NCI-H345 treated with DMSO at 0.1 percent for 48 hours (cell line): ENCODE measurements around the gene ELL3.
"Not testable (repeated sequence)": the region's sequence is repeated elsewhere in the genome, so short reads cannot be mapped to it uniquely, and the experiment has no call there.

ENCODE experiments used
- DNase-seq: peaks from one replicate; lab custom pipeline; 2025; ENCODE audit not compliant: unreplicated experiment; lab: John Stamatoyannopoulos, UW

Gene ELL3

GRCh38 chr15:43728053-43728725 lies 48.6 kb downstream of the ELL3 start:
- not testable (repeated sequence) for DNase-seq

- DNase-seq, result not testable (repeated sequence)
Observed at GRCh38 chr15:43726306-43726705, 50.5 kb downstream of the ELL3 start.

DNA sequence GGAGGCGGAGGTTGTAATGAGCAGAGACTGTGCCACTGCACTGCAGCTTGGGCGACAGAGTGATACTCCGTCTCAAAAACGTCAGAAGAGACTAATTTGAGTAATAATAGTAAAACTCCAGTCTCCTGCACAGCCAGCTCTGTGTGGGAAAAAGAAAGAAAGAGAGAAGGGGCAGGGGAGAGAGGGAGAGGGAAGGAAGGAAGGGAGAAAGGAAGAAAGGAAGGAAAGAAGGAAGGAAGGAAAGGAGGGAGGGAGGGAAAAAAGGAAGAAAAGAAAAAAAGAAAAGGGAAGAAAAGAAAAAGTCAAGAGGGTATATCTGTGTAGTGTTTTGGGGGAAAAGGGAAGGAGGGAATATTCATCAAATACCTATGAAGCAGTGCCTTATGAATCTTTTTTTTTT lies 53.6 kb downstream of the ELL3 start:
- DNase-seq, result no peak
